Measurements from ENCODE around the gene C3orf20. TPM values are rescaled to one million over a fixed set of nuclear protein-coding genes. Genes with fewer than 3 reads are reported as not detected.

The C3orf20 gene
- total and polyA plus RNA-seq, 9 of the 15 experiments (the other 6 are each of a cell fraction or from before 2014, with no cell fraction given) = 0.04 TPM; not detected in 8

- TF ChIP-seq, protein P1, sequence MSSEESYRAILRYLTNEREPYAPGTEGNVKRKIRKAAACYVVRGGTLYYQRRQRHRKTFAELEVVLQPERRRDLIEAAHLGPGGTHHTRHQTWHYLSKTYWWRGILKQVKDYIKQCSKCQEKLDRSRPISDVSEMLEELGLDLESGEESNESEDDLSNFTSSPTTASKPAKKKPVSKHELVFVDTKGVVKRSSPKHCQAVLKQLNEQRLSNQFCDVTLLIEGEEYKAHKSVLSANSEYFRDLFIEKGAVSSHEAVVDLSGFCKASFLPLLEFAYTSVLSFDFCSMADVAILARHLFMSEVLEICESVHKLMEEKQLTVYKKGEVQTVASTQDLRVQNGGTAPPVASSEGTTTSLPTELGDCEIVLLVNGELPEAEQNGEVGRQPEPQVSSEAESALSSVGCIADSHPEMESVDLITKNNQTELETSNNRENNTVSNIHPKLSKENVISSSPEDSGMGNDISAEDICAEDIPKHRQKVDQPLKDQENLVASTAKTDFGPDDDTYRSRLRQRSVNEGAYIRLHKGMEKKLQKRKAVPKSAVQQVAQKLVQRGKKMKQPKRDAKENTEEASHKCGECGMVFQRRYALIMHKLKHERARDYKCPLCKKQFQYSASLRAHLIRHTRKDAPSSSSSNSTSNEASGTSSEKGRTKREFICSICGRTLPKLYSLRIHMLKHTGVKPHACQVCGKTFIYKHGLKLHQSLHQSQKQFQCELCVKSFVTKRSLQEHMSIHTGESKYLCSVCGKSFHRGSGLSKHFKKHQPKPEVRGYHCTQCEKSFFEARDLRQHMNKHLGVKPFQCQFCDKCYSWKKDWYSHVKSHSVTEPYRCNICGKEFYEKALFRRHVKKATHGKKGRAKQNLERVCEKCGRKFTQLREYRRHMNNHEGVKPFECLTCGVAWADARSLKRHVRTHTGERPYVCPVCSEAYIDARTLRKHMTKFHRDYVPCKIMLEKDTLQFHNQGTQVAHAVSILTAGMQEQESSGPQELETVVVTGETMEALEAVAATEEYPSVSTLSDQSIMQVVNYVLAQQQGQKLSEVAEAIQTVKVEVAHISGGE (CRISPR knock-in tag; IDR thresholded peaks at IDR 0.05) = no peak
- TF ChIP-seq TFE3 (CRISPR knock-in tag; IDR thresholded peaks at IDR 0.05) = no peak
- no peak for TF ChIP-seq SREBF1 (IDR thresholded peaks at IDR 0.05; ENCODE audit: borderline replicate concordance, low read depth, low read length)
- no peak for TF ChIP-seq KDM4B (IDR thresholded peaks at IDR 0.05; ENCODE audit: borderline replicate concordance in 2 of 2, low read depth in 1 of 2)
These were observed 95.7 kb downstream of the C3orf20 start (continued) for GRCh38 chr3:14770591-14770990.
